H1 (cell line): ENCODE data around the gene ZDHHC24. TPM values are rescaled to one million over a fixed set of nuclear protein-coding genes. Genes with fewer than 3 reads are reported as not detected.

Experiments used
- CBX8 ChIP-seq: fragments of 300-800, 300-1000 bp; sonication (generic); IDR thresholded peaks from 2 replicates; pipeline ENCODE4 v1.7.1; 2016; ENCODE audit warnings: low read depth, low read length, borderline replicate concordance
- CHD7 ChIP-seq: fragments of 300-600 bp; sonication (generic); IDR thresholded peaks from 2 replicates; pipeline ENCODE4 v1.7.1; 2012; ENCODE audit warnings: low read length, moderate library complexity, mild to moderate bottlenecking, inconsistent platforms; ENCODE audit not compliant: insufficient replicate concordance
- E2F6 ChIP-seq: IDR thresholded peaks from 2 replicates; pipeline ENCODE4 v1.6.1; 2012; ENCODE audit warnings: inconsistent platforms
- KDM5A ChIP-seq: fragments of 200-600 bp; IDR thresholded peaks from 2 replicates; pipeline ENCODE4 v1.7.1; 2012; ENCODE audit warnings: mild to moderate bottlenecking, low read length, inconsistent platforms, mixed read lengths
- NANOG ChIP-seq: IDR thresholded peaks from 2 replicates; pipeline ENCODE4 v1.6.1; 2011; ENCODE audit warnings: low read length, low read depth, mild to moderate bottlenecking, inconsistent platforms; ENCODE audit not compliant: insufficient read depth, poor library complexity, severe bottlenecking
- PHF8 ChIP-seq: fragments of 200-600 bp; sonication (generic); conservative IDR thresholded peaks from 2 replicates; pipeline ENCODE4 v1.7.1; 2012; ENCODE audit warnings: low read depth, mild to moderate bottlenecking, inconsistent platforms, low read length, moderate library complexity
- POU5F1 ChIP-seq: IDR thresholded peaks from 2 replicates; pipeline ENCODE4 v1.6.1; 2011; ENCODE audit warnings: low read depth, mild to moderate bottlenecking, low read length, moderate library complexity
- RBBP5 ChIP-seq: IDR thresholded peaks from 2 replicates; pipeline ENCODE4 v1.7.1; 2012; ENCODE audit warnings: low read depth, mild to moderate bottlenecking, inconsistent platforms, low read length, moderate library complexity, borderline replicate concordance
- SAP30 ChIP-seq: fragments of 300-600 bp; sonication (generic); IDR thresholded peaks from 2 replicates; pipeline ENCODE4 v1.7.1; 2012; ENCODE audit warnings: low read length, moderate library complexity, mild to moderate bottlenecking, inconsistent platforms; ENCODE audit not compliant: insufficient read depth, insufficient replicate concordance
- TAF1 ChIP-seq: IDR thresholded peaks from 2 replicates; pipeline ENCODE4 v1.6.1; 2011; ENCODE audit warnings: mild to moderate bottlenecking, low read depth, low read length
- polyA plus RNA-seq, 7 experiments: library from polyadenylated mRNA; depleted of rRNA in 3 of 7; stranded (reverse) in 5 of 7; unstranded in 2 of 7; fragments of >200 nt in 5 of 7; fragments of 200-250 nt in 2 of 7; gene quantifications; 1 replicate in 5 of 7; 2 replicates in 1 of 7; 4 replicates in 1 of 7; pipeline versions ENCODE4 v1.2.1 to v1.2.3, GENCODE V29; 2011 to 2013; ENCODE audit warnings: missing spikeins in 2 of 7, mixed read lengths in 2 of 7
- total RNA-seq: library from RNA; stranded (reverse); fragmentation: NEBNext Ultra II Directional; extraction: Animal tissue kit (Norgen Biotek cat#: 25700); gene quantifications from 2 replicates; pipeline ENCODE4 v1.2.1, GENCODE V29; 2021

The ZDHHC24 gene
- total and polyA plus RNA-seq, 2 of the 8 experiments (the other 6 are each of a cell fraction or from before 2014, with no cell fraction given), result 8.4 to 9.7 TPM

GRCh38 chr11:66556086-66556485 lies 10.2 kb upstream of the ZDHHC24 start (continued):
- no peak for TF ChIP-seq CHD7
- TF ChIP-seq POU5F1, result no peak
- TF ChIP-seq PHF8, result no peak
- TF ChIP-seq TAF1, result no peak
- TF ChIP-seq CBX8, result no peak
- TF ChIP-seq RBBP5, result no peak
- TF ChIP-seq KDM5A, result no peak
- no peak for TF ChIP-seq NANOG
- no peak for TF ChIP-seq SAP30
- TF ChIP-seq E2F6, result no peak
- TF ChIP-seq, all 59 proteins: peak for 0
